ENCODE measurements around the gene RRBP1. TPM values are rescaled to one million over a fixed set of nuclear protein-coding genes. Genes with fewer than 3 reads are reported as not detected.

RRBP1 gene
- total RNA-seq, 2 experiments from 2014 or later = 26.4 to 27.2 TPM

GRCh38 chr20:17573463-17573862 is 108.6 kb downstream of the RRBP1 start:
- no peaks in the 10 kb centered on the region for H3K27me3 Mint-ChIP-seq
- no peak overlapping the region for H3K4me3 ChIP-seq (ENCODE audit: low read length)
- no peaks in the 10 kb centered on the region for H3K9me3 ChIP-seq (ENCODE audit: control insufficient read depth in 1 of 2, insufficient read depth in 1 of 2, low read length in 2 of 2)
- ATAC-seq (ENCODE audit: poor library complexity) = no peak
- intact Hi-C loops (cut with DNase I, micrococcal nuclease) = no loop called here
- TF ChIP-seq CTCF (IDR thresholded peaks at IDR 0.05) = no peak
- H3K36me3 Mint-ChIP-seq (ENCODE audit: low read depth) = peaks cover 37% of the 10 kb centered on the region
- no peak overlapping the region for H3K27ac Mint-ChIP-seq
- H3K27me3 ChIP-seq (ENCODE audit: control insufficient read depth in 1 of 2, insufficient read depth in 2 of 2, low read length in 2 of 2) = no peaks in the 10 kb centered on the region
- H3K36me3 ChIP-seq (ENCODE audit: insufficient read depth, low read length) = no peaks in the 10 kb centered on the region
- H3K4me3 Mint-ChIP-seq = peak overlapping the region; percentile 54
- peaks cover 42% of the 10 kb centered on the region for H3K4me1 Mint-ChIP-seq (ENCODE audit: low read depth)
- no peaks in the 10 kb centered on the region for H3K9me3 Mint-ChIP-seq
- POLR2A ChIA-PET = interaction anchor here (1.1 kb wide), 1 partner anchor 37 kb away, joined by 4 read pairs; no protein-coding TSS in a partner anchor
- peaks cover 17% of the 10 kb centered on the region for H3K4me1 ChIP-seq (ENCODE audit: insufficient read depth, low read length)
- DNase-seq = no peak
- H3K27ac ChIP-seq (ENCODE audit: low read depth in 1 of 2, low read length in 2 of 2) = no peak overlapping the region
- CTCF ChIA-PET = interaction anchor here (1.1 to 1.3 kb wide), 2 partner anchors 12 to 109 kb away, joined by 3 read pairs; partner anchors contain the start of gene RRBP1

- Mint-ChIP-seq H3K9me3 (no peaks in the 10 kb centered on the region), H3K4me1 (ENCODE audit: low read depth) (peaks cover 42% of the 10 kb centered on the region), H3K27me3 (no peaks in the 10 kb centered on the region), H3K27ac (no peak overlapping the region), H3K36me3 (ENCODE audit: low read depth) (peaks cover 37% of the 10 kb centered on the region), H3K4me3 (peak overlapping the region; percentile 42)
- Histone ChIP-seq H3K36me3 (ENCODE audit: insufficient read depth, low read length) (no peaks in the 10 kb centered on the region), H3K4me3 (ENCODE audit: low read length) (no peak overlapping the region), H3K27me3 (ENCODE audit: control insufficient read depth in 1 of 2, insufficient read depth in 2 of 2, low read length in 2 of 2) (no peaks in the 10 kb centered on the region), H3K27ac (ENCODE audit: low read depth in 1 of 2, low read length in 2 of 2) (no peak overlapping the region), H3K9me3 (ENCODE audit: control insufficient read depth in 1 of 2, insufficient read depth in 1 of 2, low read length in 2 of 2) (no peaks in the 10 kb centered on the region), H3K4me1 (ENCODE audit: insufficient read depth, low read length) (peaks cover 17% of the 10 kb centered on the region)
- ChIA-PET POLR2A (interaction anchor here (3.3 kb wide), 1 partner anchor 110 kb away, joined by 34 read pairs; the partner anchor contains the start of gene RRBP1), CTCF (interaction anchor here (1.3 kb wide), 1 partner anchor 13 kb away, joined by 3 read pairs; no protein-coding TSS in a partner anchor)
- ATAC-seq (ENCODE audit: poor library complexity) (no peak), DNase-seq (no peak)
- TF ChIP-seq CTCF (IDR thresholded peaks at IDR 0.05) = no peak
- intact Hi-C loops (cut with DNase I, micrococcal nuclease) = no loop called here
Observed at GRCh38 chr20:17572034-17572638, 109.9 kb downstream of the RRBP1 start.

- H3K36me3 Mint-ChIP-seq (ENCODE audit: low read depth) = peaks cover 36% of the 10 kb centered on the region
- H3K4me1 Mint-ChIP-seq (ENCODE audit: low read depth) = peaks cover 40% of the 10 kb centered on the region
- intact Hi-C loops (cut with DNase I, micrococcal nuclease) = no loop called here
- ChIA-PET POLR2A (interaction anchor here (0.9 to 3.3 kb wide), 6 partner anchors 23 to 936 kb away, joined by 3 to 42 read pairs (median 8); partner anchors contain the start of genes RRBP1, SEC23B and ZNF133), CTCF (interaction anchor here (0.9 to 2.1 kb wide), 3 partner anchors 8 to 111 kb away, joined by 3 to 15 read pairs (median 14); partner anchors contain the start of gene RRBP1)
- H3K27me3 Mint-ChIP-seq = no peaks in the 10 kb centered on the region
- H3K9me3 Mint-ChIP-seq = peaks cover 2% of the 10 kb centered on the region
- ATAC-seq (ENCODE audit: poor library complexity) = no peak
- peak overlapping the region; percentile 72 for H3K27ac Mint-ChIP-seq
- H3K36me3 ChIP-seq (ENCODE audit: insufficient read depth, low read length) = no peaks in the 10 kb centered on the region
- TF ChIP-seq CTCF (IDR thresholded peaks at IDR 0.05) = no peak
- DNase-seq = peak in 3 of 14 experiments; percentile 13 to 32 (median 18)
- H3K27ac ChIP-seq (ENCODE audit: low read depth in 1 of 2, low read length in 2 of 2) = no peak overlapping the region
- H3K4me1 ChIP-seq (ENCODE audit: insufficient read depth, low read length) = peaks cover 17% of the 10 kb centered on the region
- H3K27me3 ChIP-seq (ENCODE audit: control insufficient read depth in 1 of 2, insufficient read depth in 2 of 2, low read length in 2 of 2) = no peaks in the 10 kb centered on the region
- peak overlapping the region; percentile 94 for H3K4me3 Mint-ChIP-seq
- peak overlapping the region; percentile 85 for H3K4me3 ChIP-seq (ENCODE audit: low read length)
- H3K9me3 ChIP-seq (ENCODE audit: control insufficient read depth in 1 of 2, insufficient read depth in 1 of 2, low read length in 2 of 2) = peaks cover 0 to 5% of the 10 kb centered on the region in 2 experiments
Observed at GRCh38 chr20:17571153-17571527, 110.9 kb downstream of the RRBP1 start.
